ENCODE measurements around the gene ATG9B.
A peak's percentile ranks its signal among the peaks of the same experiment; 100 is the strongest.

Gene ATG9B

GRCh38 chr7:150999001-150999400, 25.3 kb downstream of the ATG9B start:
- DNase-seq (ENCODE audit: low read depth): no peak

GRCh38 chr7:150998341-150998740, 26.0 kb downstream of the ATG9B start:
- DNase-seq (ENCODE audit: low read depth): no peak

GRCh38 chr7:150997817-150998216, 26.5 kb downstream of the ATG9B start:
- DNase-seq (ENCODE audit: low read depth): no peak

GRCh38 chr7:150997075-150997511, 27.2 kb downstream of the ATG9B start:
- DNase-seq (ENCODE audit: low read depth): no peak

- DNase-seq (ENCODE audit: low read depth): no peak
These were observed 27.8 kb downstream of the ATG9B start for GRCh38 chr7:150996376-150997074.

GRCh38 chr7:150994838-150995510, 29.3 kb downstream of the ATG9B start:
- DNase-seq (ENCODE audit: low read depth): no peak

GRCh38 chr7:150994141-150994837, 30.0 kb downstream of the ATG9B start:
- no peak for DNase-seq (ENCODE audit: low read depth)

- DNase-seq (ENCODE audit: low read depth): no peak
These were observed 30.8 kb downstream of the ATG9B start for GRCh38 chr7:150993511-150993910.

- DNase-seq (ENCODE audit: low read depth): no peak
These were observed 31.4 kb downstream of the ATG9B start for GRCh38 chr7:150992833-150993302.

- no peak for DNase-seq (ENCODE audit: low read depth)
These were observed 32.1 kb downstream of the ATG9B start for GRCh38 chr7:150992051-150992640.

GRCh38 chr7:150990416-150991186, 33.7 kb downstream of the ATG9B start, which contains the start of gene NOS3:
TSS of gene NOS3 (plus strand) at chr7:150991017. CDS start at chr7:150993804, 2,787 bp downstream.
- DNase-seq (ENCODE audit: low read depth): no peak

GRCh38 chr7:150989456-150989855, 34.8 kb downstream of the ATG9B start:
- no peak for DNase-seq (ENCODE audit: low read depth)

- DNase-seq (ENCODE audit: low read depth): peak; percentile 67
These were observed 35.8 kb downstream of the ATG9B start for GRCh38 chr7:150988230-150989226.

- no peak for DNase-seq (ENCODE audit: low read depth)
These were observed 37.7 kb downstream of the ATG9B start for GRCh38 chr7:150986556-150986955.

GRCh38 chr7:150986099-150986512, 38.2 kb downstream of the ATG9B start:
- no peak for DNase-seq (ENCODE audit: low read depth)

- no peak for DNase-seq (ENCODE audit: low read depth)
These were observed 40.4 kb downstream of the ATG9B start for GRCh38 chr7:150983893-150984368.

- no peak for DNase-seq (ENCODE audit: low read depth)
These were observed 41.9 kb downstream of the ATG9B start for GRCh38 chr7:150982351-150982750.

- DNase-seq (ENCODE audit: low read depth): no peak
These were observed 42.6 kb downstream of the ATG9B start for GRCh38 chr7:150981644-150982043.

GRCh38 chr7:150980663-150981062, 43.6 kb downstream of the ATG9B start:
- no peak for DNase-seq (ENCODE audit: low read depth)

- no peak for DNase-seq (ENCODE audit: low read depth)
These were observed 44.4 kb downstream of the ATG9B start for GRCh38 chr7:150979713-150980390.

Data from activated T-cell treated with anti-CD3 and anti-CD28 coated beads for 24 hours (primary cell).